ENCODE measurements around the gene NUBP2.

Gene NUBP2

GRCh38 chr16:1812732-1813163, 30.0 kb downstream of the NUBP2 start:
- TF ChIP-seq, protein P1, sequence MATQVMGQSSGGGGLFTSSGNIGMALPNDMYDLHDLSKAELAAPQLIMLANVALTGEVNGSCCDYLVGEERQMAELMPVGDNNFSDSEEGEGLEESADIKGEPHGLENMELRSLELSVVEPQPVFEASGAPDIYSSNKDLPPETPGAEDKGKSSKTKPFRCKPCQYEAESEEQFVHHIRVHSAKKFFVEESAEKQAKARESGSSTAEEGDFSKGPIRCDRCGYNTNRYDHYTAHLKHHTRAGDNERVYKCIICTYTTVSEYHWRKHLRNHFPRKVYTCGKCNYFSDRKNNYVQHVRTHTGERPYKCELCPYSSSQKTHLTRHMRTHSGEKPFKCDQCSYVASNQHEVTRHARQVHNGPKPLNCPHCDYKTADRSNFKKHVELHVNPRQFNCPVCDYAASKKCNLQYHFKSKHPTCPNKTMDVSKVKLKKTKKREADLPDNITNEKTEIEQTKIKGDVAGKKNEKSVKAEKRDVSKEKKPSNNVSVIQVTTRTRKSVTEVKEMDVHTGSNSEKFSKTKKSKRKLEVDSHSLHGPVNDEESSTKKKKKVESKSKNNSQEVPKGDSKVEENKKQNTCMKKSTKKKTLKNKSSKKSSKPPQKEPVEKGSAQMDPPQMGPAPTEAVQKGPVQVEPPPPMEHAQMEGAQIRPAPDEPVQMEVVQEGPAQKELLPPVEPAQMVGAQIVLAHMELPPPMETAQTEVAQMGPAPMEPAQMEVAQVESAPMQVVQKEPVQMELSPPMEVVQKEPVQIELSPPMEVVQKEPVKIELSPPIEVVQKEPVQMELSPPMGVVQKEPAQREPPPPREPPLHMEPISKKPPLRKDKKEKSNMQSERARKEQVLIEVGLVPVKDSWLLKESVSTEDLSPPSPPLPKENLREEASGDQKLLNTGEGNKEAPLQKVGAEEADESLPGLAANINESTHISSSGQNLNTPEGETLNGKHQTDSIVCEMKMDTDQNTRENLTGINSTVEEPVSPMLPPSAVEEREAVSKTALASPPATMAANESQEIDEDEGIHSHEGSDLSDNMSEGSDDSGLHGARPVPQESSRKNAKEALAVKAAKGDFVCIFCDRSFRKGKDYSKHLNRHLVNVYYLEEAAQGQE (IDR thresholded peaks at IDR 0.05; ENCODE audit: insufficient read depth in 1 of 2, low read depth in 2 of 2, low read length in 2 of 2) = no peak
- TF ChIP-seq POLR2AphosphoS5 (IDR thresholded peaks at IDR 0.05; ENCODE audit: low read depth, low read length) (no peak), FOXP2 (optimal IDR thresholded peaks at IDR 0.05; ENCODE audit: borderline replicate concordance, extremely low read depth, extremely low read length, insufficient read depth) (no peak), TAF1 (IDR thresholded peaks at IDR 0.05; ENCODE audit: borderline replicate concordance, insufficient read depth, low read length) (no peak)

DNA sequence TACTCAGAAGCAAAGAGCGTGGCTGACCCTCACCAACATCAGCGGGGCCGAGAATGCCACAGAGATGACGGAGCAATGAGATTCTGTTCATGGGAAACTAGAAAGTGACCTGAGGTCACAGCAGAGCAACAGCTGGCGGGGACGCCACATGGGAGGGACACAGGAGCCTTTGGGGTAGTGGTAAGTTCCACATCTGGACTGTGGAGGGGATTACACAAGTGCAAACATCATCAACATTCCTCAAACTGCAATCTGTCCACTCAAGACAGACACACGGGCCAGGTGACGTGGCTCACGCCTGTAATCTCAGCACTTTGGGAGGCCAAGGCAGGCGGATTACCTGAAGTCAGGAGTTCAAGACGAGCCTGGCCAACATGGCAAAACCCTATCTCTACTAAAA, 32.7 kb downstream of the NUBP2 start:
- TF ChIP-seq, protein P1 (IDR thresholded peaks at IDR 0.05; ENCODE audit: insufficient read depth in 1 of 2, low read depth in 2 of 2, low read length in 2 of 2) = no peak
- TF ChIP-seq TAF1 (IDR thresholded peaks at IDR 0.05; ENCODE audit: borderline replicate concordance, insufficient read depth, low read length) = no peak
- TF ChIP-seq POLR2AphosphoS5 (IDR thresholded peaks at IDR 0.05; ENCODE audit: low read depth, low read length) = no peak
- no peak for TF ChIP-seq FOXP2 (optimal IDR thresholded peaks at IDR 0.05; ENCODE audit: borderline replicate concordance, extremely low read depth, extremely low read length, insufficient read depth)
- no peak for TF ChIP-seq SIN3A (IDR thresholded peaks at IDR 0.05; ENCODE audit: borderline replicate concordance, insufficient read depth, low read length)

DNA sequence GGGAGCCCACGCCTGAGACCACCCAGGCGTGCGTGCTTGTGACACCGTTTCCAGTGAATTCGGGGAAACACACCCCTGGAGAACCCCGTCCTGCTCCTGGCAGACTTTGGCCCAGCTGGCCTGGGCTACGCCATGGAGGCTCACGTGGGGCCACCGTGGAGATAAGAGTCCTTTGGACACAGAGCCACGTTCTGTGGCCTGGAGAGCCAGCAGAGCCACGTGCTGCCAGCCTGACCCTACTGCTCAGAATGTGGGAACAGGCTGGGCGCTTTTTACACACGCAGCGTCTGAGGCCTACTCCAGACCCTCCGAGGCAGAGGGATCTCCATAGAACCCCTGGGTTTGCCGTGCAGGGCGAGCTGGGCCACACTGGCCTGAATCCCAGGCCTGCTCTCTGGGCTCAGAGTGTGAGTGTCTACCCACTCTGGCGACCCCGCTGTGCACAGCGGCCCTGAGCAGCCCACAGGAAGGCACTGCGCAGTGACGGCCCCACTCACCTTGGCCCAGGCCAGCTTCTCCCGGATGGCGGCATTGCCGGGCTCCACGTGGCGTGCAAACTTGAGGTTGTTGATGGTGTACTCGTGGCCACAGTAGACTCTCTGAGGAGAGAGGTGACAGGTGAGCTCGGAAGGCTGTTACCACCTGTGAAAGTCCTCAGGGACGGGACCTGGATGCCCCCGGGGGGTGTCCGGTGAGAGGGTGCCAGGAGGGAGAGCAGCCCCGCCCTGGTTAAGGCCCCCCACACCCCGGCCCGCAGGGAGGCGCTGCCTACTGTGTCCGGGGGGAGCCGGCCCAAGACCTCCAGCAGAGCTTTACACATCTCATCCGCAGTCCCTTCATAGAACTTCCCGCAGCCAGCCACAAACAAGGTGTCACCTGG, 33.9 kb downstream of the NUBP2 start:
- no peak for TF ChIP-seq POLR2AphosphoS5 (IDR thresholded peaks at IDR 0.05; ENCODE audit: low read depth, low read length)
- no peak for TF ChIP-seq FOXP2 (optimal IDR thresholded peaks at IDR 0.05; ENCODE audit: borderline replicate concordance, extremely low read depth, extremely low read length, insufficient read depth)
- no peak for TF ChIP-seq TAF1 (IDR thresholded peaks at IDR 0.05; ENCODE audit: borderline replicate concordance, insufficient read depth, low read length)
- TF ChIP-seq SIN3A (IDR thresholded peaks at IDR 0.05; ENCODE audit: borderline replicate concordance, insufficient read depth, low read length) = no peak
- TF ChIP-seq, protein P1 (IDR thresholded peaks at IDR 0.05; ENCODE audit: insufficient read depth in 1 of 2, low read depth in 2 of 2, low read length in 2 of 2) = no peak

GRCh38 chr16:1817276-1817589, 34.5 kb downstream of the NUBP2 start:
- TF ChIP-seq FOXP2 (optimal IDR thresholded peaks at IDR 0.05; ENCODE audit: borderline replicate concordance, extremely low read depth, extremely low read length, insufficient read depth) (no peak), TAF1 (IDR thresholded peaks at IDR 0.05; ENCODE audit: borderline replicate concordance, insufficient read depth, low read length) (no peak), POLR2AphosphoS5 (IDR thresholded peaks at IDR 0.05; ENCODE audit: low read depth, low read length) (no peak), SIN3A (IDR thresholded peaks at IDR 0.05; ENCODE audit: borderline replicate concordance, insufficient read depth, low read length) (no peak)
- TF ChIP-seq, protein P1 (IDR thresholded peaks at IDR 0.05; ENCODE audit: insufficient read depth in 1 of 2, low read depth in 2 of 2, low read length in 2 of 2) = no peak

All from PFSK-1 (cell line).